GM12878 (cell line): Measurements from ENCODE around the gene APBB1IP. TPM values are rescaled to one million over a fixed set of nuclear protein-coding genes. Genes with fewer than 3 reads are reported as not detected.
"Not testable (repeated sequence)": the region's sequence is repeated elsewhere in the genome, so short reads cannot be mapped to it uniquely, and the experiment has no call there.

Experiments
- ATAC-seq: fragments of 200-7000 bp; cut with Tn5 transposase; 3 replicates; pipeline ENCODE4 v1.9.1; 2020; ENCODE audit warnings: mild to moderate bottlenecking, moderate library complexity
- BruUV-seq: library from RNA; stranded (reverse); fragments of 400-500 nt; replicated peaks from 2 replicates; lab custom pipeline; 2021; lab: Mats Ljungman, UMichigan
- CTCF ChIA-PET: fragments of 300-600 bp; sonication (Branson Sonifier 250); formaldehyde crosslinking; extraction: SDS; loops from one replicate; lab custom pipeline; 2021; ENCODE audit warnings: inconsistent platforms; lab: Yijun Ruan, JAX
- POLR2A ChIA-PET: fragments of 350-600 bp; formaldehyde crosslinking; extraction: SDS; loops from one replicate; lab custom pipeline; 2021; ENCODE audit warnings: inconsistent platforms; lab: Charles Lee
- RAD21 ChIA-PET: fragments of 300-600 bp; sonication (Branson Sonifier 250); formaldehyde crosslinking; loops from one replicate; lab custom pipeline; 2023; ENCODE audit warnings: antibody characterized with exemption; ENCODE audit not compliant: unreplicated experiment; lab: Charles Lee
- SMC1A ChIA-PET: fragments of 300-600 bp; sonication (Branson Sonifier 250); formaldehyde crosslinking; loops from one replicate; lab custom pipeline; 2023; ENCODE audit not compliant: unreplicated experiment, uncharacterized antibody; lab: Charles Lee
- DNase-seq: peaks from one replicate; pipeline ENCODE4 v3.0.0-alpha.2; 2011; ENCODE audit warnings: low read depth, low spot score
- FAIRE-seq: peaks from 3 replicates; lab custom pipeline; 2011; peaks lifted over from hg19 to GRCh38; lab: Jason Lieb, UNC
- H2AFZ ChIP-seq: 2 replicates; pipeline ENCODE4 v1.6.0; 2011; ENCODE audit warnings: low read depth, low read length, control low read depth; ENCODE audit not compliant: control insufficient read depth
- H3K27ac ChIP-seq: 2 replicates; pipeline ENCODE4 v1.5.1; 2011; ENCODE audit warnings: control low read depth; ENCODE audit not compliant: control insufficient read depth, insufficient read depth
- H3K27me3 ChIP-seq, 2 experiments: replicated peaks in 1 of 2; 2 replicates each; pipeline versions ENCODE4 v1.6.0 to v1.6.1; 2011; ENCODE audit warnings: low read length in 1 of 2; ENCODE audit not compliant: control insufficient read depth in 2 of 2, insufficient read depth in 2 of 2
- H3K36me3 ChIP-seq, 2 experiments: 2 replicates each; pipeline ENCODE4 v1.5.1; 2011; ENCODE audit warnings: low read length in 1 of 2; ENCODE audit not compliant: control insufficient read depth in 2 of 2, insufficient read depth in 2 of 2
- H3K4me1 ChIP-seq: 2 replicates; pipeline ENCODE4 v1.6.1; 2011; ENCODE audit warnings: mild to moderate bottlenecking, low read length, moderate library complexity, mixed read lengths; ENCODE audit not compliant: control insufficient read depth, insufficient read depth
- H3K4me2 ChIP-seq: 2 replicates; pipeline ENCODE4 v1.6.0; 2011; ENCODE audit warnings: control low read depth; ENCODE audit not compliant: control insufficient read depth, insufficient read depth
- H3K4me3 ChIP-seq: fragments of 200-600 bp; sonication (generic); 2 replicates; pipeline ENCODE4 v1.5.1; 2016
- H3K79me2 ChIP-seq: 2 replicates; pipeline ENCODE4 v1.6.0; 2011; ENCODE audit warnings: low read length; ENCODE audit not compliant: control insufficient read depth, insufficient read depth
- H3K9ac ChIP-seq: 2 replicates; pipeline ENCODE4 v1.8.0; 2011; ENCODE audit warnings: low read length, control low read depth, mixed read lengths; ENCODE audit not compliant: control insufficient read depth, insufficient read depth
- H3K9me3 ChIP-seq: replicated peaks from 3 replicates; pipeline ENCODE4 v1.5.1; 2011; ENCODE audit warnings: mild to moderate bottlenecking, low read length; ENCODE audit not compliant: control insufficient read depth, insufficient read depth
- H4K20me1 ChIP-seq: 2 replicates; pipeline ENCODE4 v1.6.0; 2011; ENCODE audit not compliant: control insufficient read depth, insufficient read depth
- CBX5 ChIP-seq: sonication (generic); IDR thresholded peaks from 2 replicates; pipeline ENCODE4 v1.6.1; 2016; ENCODE audit warnings: low read depth, moderate library complexity, mild to moderate bottlenecking, inconsistent platforms
- CREB1 ChIP-seq: IDR thresholded peaks from 2 replicates; pipeline ENCODE4 v1.6.1; 2012; ENCODE audit warnings: low read depth, mild to moderate bottlenecking, inconsistent platforms
- CREM ChIP-seq: IDR thresholded peaks from 2 replicates; pipeline ENCODE4 v1.6.1; 2014; ENCODE audit warnings: antibody characterized with exemption, low read depth
- IRF4 ChIP-seq: IDR thresholded peaks from 2 replicates; pipeline ENCODE4 v1.6.1; 2011; ENCODE audit warnings: low read depth, low read length
- JUNB ChIP-seq: IDR thresholded peaks from 2 replicates; pipeline ENCODE4 v1.6.1; 2016; ENCODE audit warnings: antibody characterized with exemption, mild to moderate bottlenecking
- MEF2A ChIP-seq: IDR thresholded peaks from 2 replicates; pipeline ENCODE4 v1.6.1; 2011; ENCODE audit warnings: low read depth, mild to moderate bottlenecking, low read length, moderate library complexity; ENCODE audit not compliant: insufficient read depth
- SREBF2 ChIP-seq: IDR thresholded peaks from 2 replicates; pipeline ENCODE4 v1.6.1; 2012; ENCODE audit warnings: mild to moderate bottlenecking, low read length
- YY1 ChIP-seq: IDR thresholded peaks from 2 replicates; pipeline ENCODE4 v1.6.1; 2011; ENCODE audit warnings: low read depth, mild to moderate bottlenecking, low read length
- WGBS: methylation state at CpG from one replicate; pipeline ENCODE4 v1.1.6; 2016; ENCODE audit warnings: low lambda C conversion rate; ENCODE audit not compliant: insufficient replicate concordance, insufficient coverage; ENCODE audit errors: missing lambda C conversion rate; 5-methylcytosine and 5-hydroxymethylcytosine counted together
- in situ Hi-C: fragments of 300-500 bp; cut with MboI; formaldehyde crosslinking; loops from 9 replicates; pipeline ENCODE4 v1.14.3; 2018; ENCODE audit warnings: mixed read lengths
- intact Hi-C: fragments of 100-400 bp; cut with micrococcal nuclease; formaldehyde crosslinking; loops from one replicate; pipeline ENCODE4 v1.14.2; 2022; ENCODE audit not compliant: unreplicated experiment
- polyA plus RNA-seq, 11 experiments: library from polyadenylated mRNA; depleted of rRNA in 4 of 11; unstranded in 6 of 11; stranded (reverse) in 5 of 11; fragments of >200 nt; fragmentation: Nextera tagmentation in 4 of 11; fragmentation: Illumina TruSeq in 1 of 11; extraction: Ambion mirVana in 4 of 11; extraction: Trizol in 1 of 11; gene quantifications; 1 replicate in 1 of 11; 2 replicates in 10 of 11; pipeline versions ENCODE4 v1.2.1 to v1.2.3, GENCODE V29; 2011 to 2016; ENCODE audit warnings: inconsistent platforms in 2 of 11, missing spikeins in 2 of 11, low read depth in 1 of 11
- total RNA-seq, 4 experiments: library from RNA; depleted of rRNA in 3 of 4; stranded (reverse); fragments of >200 nt in 3 of 4; fragmentation: Illumina TruSeq in 1 of 4; extraction: Trizol in 1 of 4; gene quantifications; 2 replicates each; pipeline versions ENCODE4 v1.2.1 to v1.2.3, GENCODE V29; 2013 to 2021
- TF ChIP-seq, protein P1 (sequence below): fragments of 450-650 bp; IDR thresholded peaks from 2 replicates; pipeline ENCODE4 v1.6.1; 2016; ENCODE audit warnings: mild to moderate bottlenecking
- TF ChIP-seq, protein P2 (sequence below): IDR thresholded peaks from 2 replicates; pipeline ENCODE4 v1.6.1; 2012; ENCODE audit warnings: low read length, inconsistent platforms

APBB1IP gene
- total and polyA plus RNA-seq, 10 of the 15 experiments (the other 5 are each of a cell fraction or from before 2014, with no cell fraction given) = 7.3 to 67.4 (median 19.9) TPM

DNA sequence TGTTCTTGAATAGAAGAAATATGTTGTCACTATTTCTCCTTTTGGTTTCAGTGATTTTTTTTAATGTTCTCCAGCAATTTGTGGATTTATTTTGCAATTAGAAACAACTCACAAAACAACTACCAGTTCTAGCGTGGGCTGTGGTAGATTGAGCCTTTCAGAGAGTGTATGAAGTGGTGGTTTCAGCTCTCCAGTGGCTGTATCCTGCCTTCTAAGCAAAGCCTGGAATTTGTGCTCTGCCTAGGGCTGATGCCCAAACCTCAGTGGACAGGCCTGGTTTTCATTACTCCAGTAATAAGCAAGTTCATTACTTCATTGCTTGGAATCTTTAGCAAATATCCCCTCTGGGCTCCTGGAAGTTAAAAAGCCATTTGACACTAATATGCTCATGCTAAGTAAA is 35.9 kb downstream of the APBB1IP start:
- H3K79me2 ChIP-seq = peaks cover 80% of the 10 kb centered on the region

DNA sequence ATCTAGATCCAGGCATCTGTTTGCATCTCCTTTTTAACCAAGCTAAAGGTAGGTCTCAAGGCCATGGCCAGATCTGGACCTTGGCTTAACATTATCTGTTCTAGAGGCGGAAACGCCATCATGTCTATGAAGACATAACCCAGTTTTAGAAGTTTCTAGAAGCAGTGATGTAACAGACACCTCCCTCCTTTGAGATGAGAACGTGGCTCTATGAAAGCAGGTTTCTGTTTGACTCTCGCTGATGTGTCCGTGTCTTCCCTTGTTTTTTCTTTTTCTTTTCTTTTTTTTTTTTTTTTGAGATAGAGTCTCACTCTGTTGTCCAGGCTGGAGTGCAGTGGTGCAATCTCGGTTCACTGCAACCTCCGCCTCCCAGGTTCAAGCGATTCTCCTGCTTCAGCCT is 36.7 kb downstream of the APBB1IP start:
- H3K4me3 ChIP-seq, DNase-seq, ATAC-seq, H3K9me3 ChIP-seq, FAIRE-seq, H3K9ac ChIP-seq, POLR2A ChIA-PET, H2AFZ ChIP-seq, BruUV-seq, H4K20me1 ChIP-seq, in situ Hi-C loops, H3K27me3 ChIP-seq, CTCF ChIA-PET: not testable (repeated sequence)
- Histone ChIP-seq H3K27ac (peak overlapping the region; percentile 23), H3K36me3 (peaks cover 2 to 11% of the 10 kb centered on the region in 2 experiments; a peak in 3 of 4 replicates), H3K4me2 (0 out of 2 replicates have a peak overlapping the region, but pooled peaks have one; percentile 26), H3K79me2 (peaks cover 81% of the 10 kb centered on the region), H3K4me1 (peaks cover 53% of the 10 kb centered on the region)
- TF ChIP-seq MEF2A (0 out of 2 replicates have a peak, but pooled peaks have one; percentile 37), CBX5 (0 out of 2 replicates have a peak, but pooled peaks have one; percentile 34), YY1 (0 out of 2 replicates have a peak, but pooled peaks have one; percentile 23), JUNB (peak; percentile 61), IRF4 (peak; percentile 39; the same call in 1 of the 2 replicates), CREB1 (peak; percentile 90), CREM (peak; percentile 80)
- TF ChIP-seq, protein P1, sequence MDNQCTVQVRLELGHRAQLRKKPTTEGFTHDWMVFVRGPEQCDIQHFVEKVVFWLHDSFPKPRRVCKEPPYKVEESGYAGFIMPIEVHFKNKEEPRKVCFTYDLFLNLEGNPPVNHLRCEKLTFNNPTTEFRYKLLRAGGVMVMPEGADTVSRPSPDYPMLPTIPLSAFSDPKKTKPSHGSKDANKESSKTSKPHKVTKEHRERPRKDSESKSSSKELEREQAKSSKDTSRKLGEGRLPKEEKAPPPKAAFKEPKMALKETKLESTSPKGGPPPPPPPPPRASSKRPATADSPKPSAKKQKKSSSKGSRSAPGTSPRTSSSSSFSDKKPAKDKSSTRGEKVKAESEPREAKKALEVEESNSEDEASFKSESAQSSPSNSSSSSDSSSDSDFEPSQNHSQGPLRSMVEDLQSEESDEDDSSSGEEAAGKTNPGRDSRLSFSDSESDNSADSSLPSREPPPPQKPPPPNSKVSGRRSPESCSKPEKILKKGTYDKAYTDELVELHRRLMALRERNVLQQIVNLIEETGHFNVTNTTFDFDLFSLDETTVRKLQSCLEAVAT = peak; percentile 68
- TF ChIP-seq, protein P2, sequence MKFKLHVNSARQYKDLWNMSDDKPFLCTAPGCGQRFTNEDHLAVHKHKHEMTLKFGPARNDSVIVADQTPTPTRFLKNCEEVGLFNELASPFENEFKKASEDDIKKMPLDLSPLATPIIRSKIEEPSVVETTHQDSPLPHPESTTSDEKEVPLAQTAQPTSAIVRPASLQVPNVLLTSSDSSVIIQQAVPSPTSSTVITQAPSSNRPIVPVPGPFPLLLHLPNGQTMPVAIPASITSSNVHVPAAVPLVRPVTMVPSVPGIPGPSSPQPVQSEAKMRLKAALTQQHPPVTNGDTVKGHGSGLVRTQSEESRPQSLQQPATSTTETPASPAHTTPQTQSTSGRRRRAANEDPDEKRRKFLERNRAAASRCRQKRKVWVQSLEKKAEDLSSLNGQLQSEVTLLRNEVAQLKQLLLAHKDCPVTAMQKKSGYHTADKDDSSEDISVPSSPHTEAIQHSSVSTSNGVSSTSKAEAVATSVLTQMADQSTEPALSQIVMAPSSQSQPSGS = peak; percentile 53; the same call in 1 of the 2 replicates
- 69% methylated on average over 8 of the region's 8 CpGs for WGBS
- RAD21 ChIA-PET = interaction anchor here (1.1 kb wide), 1 partner anchor 8 kb away, joined by 3 read pairs; no protein-coding TSS in a partner anchor
- SMC1A ChIA-PET = interaction anchor here (1.3 to 1.6 kb wide), 5 partner anchors 9 to 150 kb away, joined by 3 to 4 read pairs (median 4); no protein-coding TSS in a partner anchor
- intact Hi-C loops = loop anchor here (5.0 kb wide), 1 partner anchor 52 kb away; no protein-coding TSS in a partner anchor

More for the DNA sequence above, 35.9 kb downstream of the APBB1IP start:
- peaks cover 2 to 17% of the 10 kb centered on the region in 2 experiments; a peak in 2 of 4 replicates for H3K36me3 ChIP-seq
- ATAC-seq (no peak), FAIRE-seq (no peak), DNase-seq (no peak)
- ChIA-PET CTCF (no interaction called here), RAD21 (interaction anchor here (1.1 kb wide), 1 partner anchor 9 kb away, joined by 3 read pairs; no protein-coding TSS in a partner anchor), POLR2A (no interaction called here), SMC1A (interaction anchor here (1.3 to 1.6 kb wide), 4 partner anchors 12 to 151 kb away, joined by 3 to 4 read pairs (median 4); no protein-coding TSS in a partner anchor)
- no peak overlapping the region for H3K4me2 ChIP-seq
- no peaks in the 10 kb centered on the region; the same call in 1 of the 3 replicates for H3K9me3 ChIP-seq
- no TSS peak for BruUV-seq
- peaks cover 53% of the 10 kb centered on the region for H3K4me1 ChIP-seq
- no peaks in the 10 kb centered on the region for H4K20me1 ChIP-seq
- intact Hi-C loops = no loop called here
- in situ Hi-C loops = no loop called here
- peak overlapping the region; percentile 23 for H3K27ac ChIP-seq
- H3K27me3 ChIP-seq = no peaks in the 10 kb centered on the region
- no peak overlapping the region for H3K9ac ChIP-seq
- no peak for TF ChIP-seq SREBF2
- WGBS = 100% methylated on average over 1 of the region's 1 CpG
- no peak overlapping the region for H2AFZ ChIP-seq
- H3K4me3 ChIP-seq = no peak overlapping the region
